Stomach (tissue), 9 donors: Measurements from ENCODE around the gene CTSG. TPM values are rescaled to one million over a fixed set of nuclear protein-coding genes. Genes with fewer than 3 reads are reported as not detected.
"Not testable (repeated sequence)": the region's sequence is repeated elsewhere in the genome, so short reads cannot be mapped to it uniquely, and the experiment has no call there.

Experiments used
- DNase-seq, 2 donors: peaks; one replicate each; pipeline versions ENCODE4 v3.0.0 to v3.0.0-alpha.2; 2013 to 2019
- H3K27ac ChIP-seq, 5 donors: fragments of 200-600 bp in 4 of 5; sonication (generic) in 4 of 5; one replicate each; pipeline ENCODE4 v1.5.1; 2013 to 2019; ENCODE audit warnings: mild to moderate bottlenecking in 1 of 5, moderate library complexity in 1 of 5
- H3K27me3 ChIP-seq, 3 donors: fragments of 200-600 bp; sonication (generic); one replicate each; pipeline ENCODE4 v1.5.1; 2017 to 2019; ENCODE audit warnings: mixed run types in 1 of 3
- H3K36me3 ChIP-seq, 4 donors: fragments of 200-600 bp; sonication (generic); 1 replicate in 3 of 4; 2 replicates in 1 of 4; pipeline ENCODE4 v1.5.1; 2016 to 2019
- H3K4me1 ChIP-seq, 4 donors: fragments of 200-600 bp; sonication (generic); one replicate each; pipeline ENCODE4 v1.5.1; 2016 to 2019
- H3K4me3 ChIP-seq, 4 donors: fragments of 200-600 bp; sonication (generic) in 3 of 4; one replicate each; pipeline ENCODE4 v1.5.1; 2016 to 2019; ENCODE audit warnings: mild to moderate bottlenecking in 1 of 4
- H3K9me3 ChIP-seq, 4 donors: fragments of 200-600 bp; sonication (generic); one replicate each; pipeline ENCODE4 v1.5.1; 2016 to 2019
- EP300 ChIP-seq: sonication (generic); formaldehyde crosslinking; IDR thresholded peaks from one replicate; pipeline ENCODE4 v1.6.1; 2017; ENCODE audit warnings: antibody characterized with exemption
- POLR2A ChIP-seq, 4 donors: fragments of 450-650 bp; IDR thresholded peaks; one replicate each; pipeline ENCODE4 v1.6.1; 2016; ENCODE audit warnings: antibody characterized with exemption in 4 of 4, control low read depth in 2 of 4, mild to moderate bottlenecking in 1 of 4, moderate library complexity in 1 of 4
- POLR2AphosphoS5 ChIP-seq, 3 donors: sonication (generic); formaldehyde crosslinking; IDR thresholded peaks; one replicate each; pipeline ENCODE4 v1.6.1; 2016; ENCODE audit warnings: antibody characterized with exemption in 3 of 3
- WGBS, 5 donors: extraction: QIAGEN DNeasy Blood & Tissue Kit in 3 of 5; methylation state at CpG; one replicate each; pipeline versions ENCODE4 v1.1.5 to v1.1.7; 2013 to 2018; 5-methylcytosine and 5-hydroxymethylcytosine counted together
- intact Hi-C: fragments of 100-400 bp; cut with DNase I; formaldehyde crosslinking; loops from one replicate; pipeline ENCODE4 v1.15.1; 2023; ENCODE audit warnings: low total_unique reads
- polyA plus RNA-seq, 3 donors: library from polyadenylated mRNA; stranded (reverse); fragments of 200-250 nt; gene quantifications; one replicate each; pipeline ENCODE4 v1.2.3, GENCODE V29; 2013
- total RNA-seq, 5 donors: library from RNA; depleted of rRNA; stranded (reverse); fragments of >200 nt; gene quantifications; one replicate each; pipeline versions ENCODE4 v1.1.0 to v1.2.3, GENCODE V29; 2014 to 2016
- TF ChIP-seq, protein P1 (sequence below), 7 experiments: fragments of 450-650 bp in 4 of 7; fragments of 200-600 bp in 3 of 7; sonication (generic) in 3 of 7; IDR thresholded peaks; one replicate each; pipeline ENCODE4 v1.5.1; 2016 to 2019; ENCODE audit warnings: antibody characterized with exemption in 7 of 7, control low read depth in 2 of 7, mild to moderate bottlenecking in 1 of 7
- donor health status: healthy with polysubstance abuse.
- donor health status: Bipolar disorder and iron deficiency.
- donor health status: healthy.

The CTSG gene
- total and polyA plus RNA-seq, 8 donors: 0.28 to 7.5 (median 1.6) TPM; not detected in 2

DNA sequence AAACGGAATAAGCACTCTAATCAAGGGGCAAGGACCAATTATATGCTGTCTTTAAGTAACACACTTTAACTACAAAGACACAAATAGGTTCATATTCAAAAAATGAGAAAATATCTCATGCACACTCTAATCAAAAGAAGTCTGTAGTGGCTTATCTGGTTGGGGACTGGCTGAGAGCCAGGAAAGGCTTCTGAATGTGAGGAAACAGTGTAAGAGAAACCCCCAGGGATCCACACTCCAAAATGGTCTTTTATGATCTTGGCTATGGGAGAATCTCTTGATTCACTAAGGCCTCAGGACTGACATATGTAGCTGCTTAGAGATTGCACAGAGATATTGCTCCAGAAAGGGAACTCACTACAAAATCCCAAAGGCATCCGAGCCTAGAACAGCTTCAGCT is 10.3 kb downstream of the CTSG start:
- no peaks in the 10 kb centered on the region for H3K27me3 ChIP-seq
- H3K36me3 ChIP-seq: no peaks in the 10 kb centered on the region
- peaks cover 0 to 44% (median 32%) of the 10 kb centered on the region in 4 donors for H3K9me3 ChIP-seq
- H3K27ac ChIP-seq: no peak overlapping the region
- H3K4me1 ChIP-seq: no peaks in the 10 kb centered on the region
- TF ChIP-seq, protein P1, sequence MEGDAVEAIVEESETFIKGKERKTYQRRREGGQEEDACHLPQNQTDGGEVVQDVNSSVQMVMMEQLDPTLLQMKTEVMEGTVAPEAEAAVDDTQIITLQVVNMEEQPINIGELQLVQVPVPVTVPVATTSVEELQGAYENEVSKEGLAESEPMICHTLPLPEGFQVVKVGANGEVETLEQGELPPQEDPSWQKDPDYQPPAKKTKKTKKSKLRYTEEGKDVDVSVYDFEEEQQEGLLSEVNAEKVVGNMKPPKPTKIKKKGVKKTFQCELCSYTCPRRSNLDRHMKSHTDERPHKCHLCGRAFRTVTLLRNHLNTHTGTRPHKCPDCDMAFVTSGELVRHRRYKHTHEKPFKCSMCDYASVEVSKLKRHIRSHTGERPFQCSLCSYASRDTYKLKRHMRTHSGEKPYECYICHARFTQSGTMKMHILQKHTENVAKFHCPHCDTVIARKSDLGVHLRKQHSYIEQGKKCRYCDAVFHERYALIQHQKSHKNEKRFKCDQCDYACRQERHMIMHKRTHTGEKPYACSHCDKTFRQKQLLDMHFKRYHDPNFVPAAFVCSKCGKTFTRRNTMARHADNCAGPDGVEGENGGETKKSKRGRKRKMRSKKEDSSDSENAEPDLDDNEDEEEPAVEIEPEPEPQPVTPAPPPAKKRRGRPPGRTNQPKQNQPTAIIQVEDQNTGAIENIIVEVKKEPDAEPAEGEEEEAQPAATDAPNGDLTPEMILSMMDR (IDR thresholded peaks at IDR 0.05): no peak
- TF ChIP-seq EP300 (no peak), POLR2AphosphoS5 (IDR thresholded peaks at IDR 0.05) (no peak), POLR2A (IDR thresholded peaks at IDR 0.05) (no peak)
- WGBS, 5 donors: 53 to 66% (median 55%) methylated on average over 2 of the region's 2 CpGs
- DNase-seq: no peak
- intact Hi-C loops: no loop called here
- no peak overlapping the region for H3K4me3 ChIP-seq

DNA sequence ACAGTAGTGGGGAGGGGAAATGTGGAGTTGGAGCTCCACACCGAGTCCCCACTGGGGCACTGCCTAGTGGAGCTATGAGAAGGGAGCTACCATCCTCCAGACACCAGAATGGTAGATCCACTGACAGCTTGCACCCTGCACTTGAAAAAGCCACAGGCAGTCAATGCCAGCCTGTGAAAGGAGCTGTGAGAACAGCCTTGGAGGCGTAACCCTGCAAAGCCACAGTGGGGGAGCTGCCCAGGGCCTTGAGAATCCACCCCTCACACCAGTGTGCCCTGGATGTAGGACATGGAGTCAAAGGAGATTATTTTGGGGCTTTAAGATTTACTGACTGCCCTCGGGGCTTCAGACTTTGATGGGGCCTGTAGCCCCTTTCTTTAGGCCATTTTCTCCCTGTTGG is 12.5 kb downstream of the CTSG start:
- Histone ChIP-seq H3K4me1 (no peaks in the 10 kb centered on the region), H3K36me3 (no peaks in the 10 kb centered on the region), H3K9me3 (peaks cover 0 to 44% (median 31%) of the 10 kb centered on the region in 4 donors), H3K27ac (no peak overlapping the region), H3K27me3 (no peaks in the 10 kb centered on the region), H3K4me3 (no peak overlapping the region)
- TF ChIP-seq POLR2AphosphoS5 (IDR thresholded peaks at IDR 0.05) (no peak), EP300 (no peak), POLR2A (IDR thresholded peaks at IDR 0.05) (no peak)
- DNase-seq: no peak
- intact Hi-C loops: no loop called here
- 55 to 73% (median 68%) methylated on average over 2 to 3 of the region's 3 CpGs for WGBS, 5 donors

DNA sequence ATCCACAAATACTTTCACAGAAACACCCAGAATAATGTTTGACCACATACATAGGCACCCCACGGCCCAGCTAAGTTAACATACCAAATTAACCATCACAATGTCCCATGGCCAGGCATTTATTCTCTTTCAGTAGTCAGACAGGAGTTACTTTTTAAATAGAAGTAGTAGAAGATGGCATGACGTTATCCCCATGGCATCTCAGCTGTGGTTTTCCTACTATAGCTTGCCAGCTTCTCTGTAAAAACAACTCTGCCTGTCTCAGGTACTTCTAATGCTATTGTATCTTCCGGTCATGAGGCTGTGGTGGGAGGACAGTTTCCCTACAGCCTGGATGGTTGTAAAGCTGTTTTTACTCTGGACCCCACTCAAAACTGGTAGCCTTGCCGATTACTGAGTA is 19.3 kb downstream of the CTSG start:
- no peaks in the 10 kb centered on the region for H3K4me1 ChIP-seq
- no peak for TF ChIP-seq POLR2A (IDR thresholded peaks at IDR 0.05)
- TF ChIP-seq, protein P1 (IDR thresholded peaks at IDR 0.05): no peak
- no peaks in the 10 kb centered on the region for H3K27me3 ChIP-seq
- H3K9me3 ChIP-seq: no peaks in the 10 kb centered on the region
- DNase-seq: no peak
- 54 to 57% (median 56%) methylated on average over 4 of the region's 4 CpGs for WGBS, 5 donors
- no peaks in the 10 kb centered on the region for H3K36me3 ChIP-seq
- intact Hi-C loops: no loop called here
- H3K4me3 ChIP-seq: no peak overlapping the region
- no peak overlapping the region for H3K27ac ChIP-seq

DNA sequence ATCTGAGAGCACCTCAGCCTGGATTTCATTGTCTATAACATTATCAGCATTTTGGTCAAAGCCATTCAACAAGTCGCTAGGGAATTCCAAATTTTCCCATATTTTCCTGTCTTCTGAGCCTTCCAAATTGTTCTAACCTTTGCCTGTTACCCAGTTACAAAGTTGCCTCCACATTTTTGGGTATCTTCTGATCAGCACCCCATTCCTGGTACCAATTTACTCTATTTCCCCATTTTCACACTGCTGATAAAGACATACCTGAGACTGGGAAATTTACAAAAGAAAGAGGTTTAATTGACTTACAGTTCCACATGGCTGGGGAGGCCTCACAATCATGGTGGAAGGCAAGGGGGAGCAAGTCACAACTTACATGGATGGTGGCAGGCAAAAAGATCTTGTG is 27.0 kb downstream of the CTSG start:
- H3K4me3 ChIP-seq, intact Hi-C loops, H3K27ac ChIP-seq, H3K4me1 ChIP-seq, H3K27me3 ChIP-seq, H3K36me3 ChIP-seq, DNase-seq: not testable (repeated sequence)
- 30 to 59% (median 41%) methylated on average over 1 of the region's 1 CpG for WGBS, 5 donors
- H3K9me3 ChIP-seq: peaks cover 0 to 31% (median 27%) of the 10 kb centered on the region in 4 donors

DNA sequence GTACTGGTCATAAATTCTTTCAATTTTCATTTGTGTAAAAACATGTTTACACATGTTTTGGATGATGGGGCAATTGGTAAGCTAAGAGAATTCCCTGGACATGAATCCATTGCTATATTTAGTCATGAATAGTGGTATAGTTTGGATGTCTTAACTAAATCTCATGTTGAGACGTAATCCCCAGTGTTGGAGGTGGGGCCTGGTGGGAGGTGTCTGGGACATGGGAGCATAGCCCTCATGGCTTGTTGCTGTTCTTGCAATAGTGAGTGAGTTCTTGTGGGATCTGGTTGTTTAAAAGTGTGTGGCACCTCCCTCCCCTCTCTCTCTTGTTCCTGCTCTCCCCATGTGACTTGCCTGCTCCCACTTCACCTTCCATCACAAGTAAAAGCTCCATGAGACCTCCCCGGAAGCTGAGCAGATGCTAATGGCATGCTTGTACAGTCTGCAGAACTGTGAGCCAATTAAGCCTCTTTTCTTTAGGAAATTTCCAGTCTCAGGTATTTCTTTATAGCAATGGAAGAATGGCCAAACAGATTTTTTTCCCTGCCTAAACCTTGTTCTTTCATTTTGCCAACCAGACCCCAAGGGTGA is 33.6 kb downstream of the CTSG start:
- Histone ChIP-seq H3K27ac (no peak overlapping the region), H3K9me3 (peaks cover 0 to 18% (median 15%) of the 10 kb centered on the region in 4 donors), H3K27me3 (no peaks in the 10 kb centered on the region), H3K36me3 (no peaks in the 10 kb centered on the region), H3K4me3 (no peak overlapping the region), H3K4me1 (no peaks in the 10 kb centered on the region)
- intact Hi-C loops: no loop called here
- DNase-seq: no peak
- TF ChIP-seq POLR2AphosphoS5 (IDR thresholded peaks at IDR 0.05) (no peak), EP300 (no peak), POLR2A (IDR thresholded peaks at IDR 0.05) (no peak)
- TF ChIP-seq, protein P1 (IDR thresholded peaks at IDR 0.05): no peak
- WGBS, 5 donors: 77 to 89% (median 83%) methylated on average over 2 of the region's 2 CpGs
